ENCODE measurements around the gene NRCAM.

- TF ChIP-seq CTCF (IDR thresholded peaks at IDR 0.05) (no peak), POLR2A (IDR thresholded peaks at IDR 0.05) (no peak), POLR2AphosphoS5 (IDR thresholded peaks at IDR 0.05; ENCODE audit: insufficient read depth in 1 of 2, low read depth in 1 of 2) (no peak)
Observed at GRCh38 chr7:108120196-108120595, 336.0 kb downstream of the NRCAM start.

All from vagina (tissue), 2 donors.